Glomerular visceral epithelial cell (primary cell): ENCODE measurements around the gene AFAP1.

Source experiments
- DNase-seq: peaks from one replicate; pipeline ENCODE4 v3.0.0-alpha.2; 2016; ENCODE audit errors: extremely low spot score

Gene AFAP1

DNA sequence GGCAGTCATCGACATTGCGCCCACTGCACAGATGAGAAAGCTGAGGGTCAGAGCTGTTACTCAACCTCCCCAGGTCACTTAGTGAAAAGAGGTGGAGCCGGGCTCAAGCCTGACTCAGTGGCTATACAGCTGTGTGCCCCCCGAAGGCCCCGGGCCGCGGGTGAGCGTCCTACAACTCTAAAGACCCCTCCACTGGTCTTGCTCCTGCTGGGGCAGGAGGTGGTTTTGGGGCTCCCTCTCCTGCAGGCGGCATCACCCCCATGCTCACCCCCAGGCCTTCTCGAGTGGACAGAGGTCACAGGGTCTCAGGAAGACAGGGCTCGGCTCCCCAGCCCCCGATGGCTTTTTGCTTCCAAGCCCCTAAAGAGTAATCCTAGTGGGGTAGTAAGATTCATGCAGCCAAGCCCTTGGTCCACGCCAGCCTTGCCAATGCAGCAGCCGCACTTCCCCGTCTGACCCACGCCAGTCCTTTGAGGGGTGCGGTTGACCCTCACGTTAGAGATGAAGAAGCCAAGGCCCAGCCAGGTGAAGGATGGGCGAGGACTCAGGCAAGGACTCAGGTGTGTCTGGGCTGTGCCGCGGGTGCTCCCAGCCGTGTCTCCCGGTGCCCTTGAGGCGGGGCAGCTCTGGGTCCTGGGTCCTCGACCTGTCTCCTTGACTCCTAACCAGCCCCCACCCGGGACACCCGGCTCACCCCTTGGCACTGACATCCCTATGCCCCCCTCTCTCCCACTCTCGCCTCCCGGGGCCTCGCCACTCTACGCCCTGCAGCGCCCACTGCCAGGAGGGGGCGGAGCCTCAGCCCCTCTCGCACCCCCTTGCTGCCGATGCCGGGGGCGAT lies 200.4 kb downstream of the AFAP1 start:
- no peak for DNase-seq

DNA sequence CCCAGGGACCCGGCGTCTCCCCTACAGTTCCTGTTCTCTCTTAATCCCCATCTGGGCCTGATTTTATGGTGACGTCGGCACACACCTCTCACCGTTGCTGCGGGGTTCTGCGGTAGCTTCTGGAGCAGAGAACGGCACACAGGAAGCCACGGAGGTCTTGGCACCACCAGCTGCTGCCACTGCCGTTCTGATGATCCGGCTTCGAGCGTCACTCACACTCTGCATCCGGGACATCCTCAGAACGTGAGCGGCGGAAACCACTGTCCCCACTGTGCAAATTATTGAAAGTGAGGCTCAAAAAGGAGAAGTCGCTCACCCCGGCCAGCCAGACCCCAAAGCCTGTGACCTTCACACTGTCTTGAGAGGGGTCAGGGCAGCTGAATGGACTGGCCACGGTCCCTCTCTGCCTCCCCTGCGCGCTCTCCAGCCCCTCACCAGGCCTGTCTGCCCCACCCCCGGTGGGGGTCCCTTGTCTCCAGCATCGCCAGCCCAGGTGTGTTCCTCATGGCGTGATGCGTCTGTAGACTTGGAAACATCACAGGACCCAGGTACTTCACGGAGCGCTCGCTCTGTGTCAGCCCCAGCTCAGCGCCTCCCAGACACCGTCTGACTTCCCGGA lies 201.1 kb downstream of the AFAP1 start:
- no peak for DNase-seq

DNA sequence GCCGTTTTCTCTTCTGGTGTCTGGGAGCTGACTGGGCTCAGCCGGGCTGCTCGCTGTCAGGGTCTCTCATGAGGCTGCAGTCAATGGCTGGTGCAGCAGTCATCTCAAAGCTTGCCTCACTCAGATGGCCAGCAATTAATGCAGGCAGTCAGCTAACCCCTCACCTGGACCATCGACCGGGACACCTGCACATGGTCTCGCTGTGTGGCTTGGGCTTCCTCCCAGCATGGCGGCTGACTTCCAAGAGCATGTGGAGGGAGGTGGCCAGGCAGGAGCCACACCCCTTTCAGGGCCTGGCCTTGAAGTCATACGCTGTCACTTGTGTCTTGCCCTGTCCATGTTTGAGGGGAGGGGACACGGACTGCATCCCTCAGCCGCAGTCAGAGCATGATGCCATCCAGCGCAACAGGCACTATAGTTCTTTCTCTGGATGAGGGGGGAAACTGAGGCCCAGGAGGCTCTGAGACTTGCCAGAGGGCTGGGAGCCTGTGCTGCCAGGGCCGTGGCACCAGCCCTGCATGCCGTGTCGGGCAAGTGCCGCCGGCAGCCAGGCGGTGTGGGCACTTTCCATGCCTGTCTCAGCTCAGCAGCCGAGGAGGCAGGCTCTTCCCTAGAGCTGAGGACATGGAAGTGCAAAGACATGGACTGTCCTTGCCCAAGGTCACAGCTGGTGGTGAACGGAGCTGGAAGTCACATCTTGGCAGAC lies 201.8 kb downstream of the AFAP1 start:
- no peak for DNase-seq

DNA sequence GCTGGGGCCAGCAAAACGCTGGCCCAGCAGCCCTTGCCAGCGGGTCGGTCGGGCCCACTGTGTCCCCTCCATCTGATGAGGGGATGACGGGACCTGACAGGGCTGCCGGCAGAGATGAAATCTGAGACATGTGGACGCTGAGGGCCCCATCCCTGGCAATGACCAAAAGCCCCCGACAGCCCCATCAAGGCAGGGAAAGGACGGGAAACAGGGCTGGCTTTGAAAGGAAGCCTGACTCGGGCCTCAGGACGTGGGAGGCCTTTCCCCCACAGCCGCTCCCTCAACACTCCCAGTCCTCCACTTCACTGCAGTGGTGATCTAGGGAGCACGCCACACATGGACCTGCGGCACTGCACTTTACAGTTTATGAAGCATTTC lies 202.4 kb downstream of the AFAP1 start:
- DNase-seq = no peak

DNA sequence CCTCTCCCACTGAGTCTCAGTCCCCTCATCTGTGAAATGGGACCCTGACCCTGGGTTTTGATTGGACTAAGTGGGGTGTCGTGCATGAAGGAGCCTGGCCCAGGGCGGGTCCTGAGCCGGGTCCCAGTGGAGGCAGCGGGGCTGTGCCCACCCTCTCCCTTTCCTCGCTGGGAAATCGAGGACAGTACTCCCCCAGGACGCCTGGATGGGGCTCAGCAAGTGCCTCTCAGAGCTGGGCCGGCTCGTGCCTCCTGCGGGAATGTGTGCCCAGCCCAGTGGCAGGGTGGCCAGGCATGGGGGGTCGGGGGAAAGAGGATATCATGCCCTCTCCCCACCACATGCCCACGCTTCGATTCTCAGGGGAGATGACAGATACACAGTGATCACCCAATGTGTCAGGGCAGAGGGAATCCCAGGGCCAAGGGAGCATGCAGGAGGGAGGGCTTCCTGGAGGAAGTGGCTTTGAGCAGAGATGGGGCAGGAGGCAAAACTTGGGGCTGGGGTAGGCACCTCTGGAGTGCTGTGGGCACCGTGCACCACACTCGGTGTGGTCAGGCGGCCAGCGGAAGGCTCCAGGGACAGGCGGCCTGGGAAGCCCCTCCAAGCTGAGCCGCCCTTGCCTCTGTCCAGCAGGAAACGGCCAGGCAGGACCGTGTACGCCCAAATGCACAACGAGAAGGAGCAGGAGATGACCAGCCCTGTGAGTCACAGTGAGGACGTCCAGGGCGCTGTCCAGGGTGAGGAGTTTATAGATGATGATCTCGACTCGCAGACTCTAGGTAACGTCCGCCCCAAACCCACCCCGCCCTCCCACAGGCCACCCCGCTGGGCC lies 203.0 kb downstream of the AFAP1 start:
- DNase-seq = peak; percentile 30

DNA sequence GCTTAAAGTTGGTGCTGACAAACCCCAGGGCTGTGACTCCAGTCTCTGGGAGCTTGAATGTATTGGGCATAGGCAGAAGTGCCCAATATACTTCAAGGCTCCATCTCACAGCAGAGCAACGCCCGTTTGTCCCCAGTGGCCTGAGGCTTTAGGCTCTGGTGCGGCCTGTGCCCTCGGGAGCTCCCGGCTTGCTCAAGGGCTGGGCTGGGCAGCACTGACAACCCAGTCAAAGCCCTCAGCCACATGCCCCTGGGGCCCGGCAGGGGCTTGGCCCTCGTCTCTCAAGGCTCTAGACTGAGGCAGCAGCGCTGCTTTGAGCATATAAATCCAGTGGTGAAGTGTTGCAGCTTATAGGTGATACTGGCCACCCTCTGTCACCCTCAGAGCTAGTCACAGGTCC lies 203.7 kb downstream of the AFAP1 start:
- DNase-seq = no peak

DNA sequence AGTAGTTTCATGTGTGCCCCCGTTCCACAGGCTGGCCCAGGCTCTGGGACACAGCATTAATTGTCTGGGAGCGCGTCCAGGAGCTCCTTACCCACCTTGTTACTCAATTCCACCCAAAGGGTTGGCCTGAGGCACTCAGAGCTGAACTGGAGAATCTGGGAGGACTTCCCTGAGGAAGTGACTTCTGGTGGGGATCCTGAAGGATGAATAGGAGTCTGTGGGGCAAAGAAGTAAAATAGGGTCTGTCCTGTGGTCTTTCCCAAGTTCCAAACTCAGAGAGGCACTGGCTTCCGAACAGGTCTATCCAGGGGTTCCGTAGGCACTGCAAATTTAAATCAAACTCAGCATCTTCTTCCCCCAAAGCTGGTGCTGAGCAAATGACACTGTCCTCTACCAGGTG lies 204.3 kb downstream of the AFAP1 start:
- no peak for DNase-seq

DNA sequence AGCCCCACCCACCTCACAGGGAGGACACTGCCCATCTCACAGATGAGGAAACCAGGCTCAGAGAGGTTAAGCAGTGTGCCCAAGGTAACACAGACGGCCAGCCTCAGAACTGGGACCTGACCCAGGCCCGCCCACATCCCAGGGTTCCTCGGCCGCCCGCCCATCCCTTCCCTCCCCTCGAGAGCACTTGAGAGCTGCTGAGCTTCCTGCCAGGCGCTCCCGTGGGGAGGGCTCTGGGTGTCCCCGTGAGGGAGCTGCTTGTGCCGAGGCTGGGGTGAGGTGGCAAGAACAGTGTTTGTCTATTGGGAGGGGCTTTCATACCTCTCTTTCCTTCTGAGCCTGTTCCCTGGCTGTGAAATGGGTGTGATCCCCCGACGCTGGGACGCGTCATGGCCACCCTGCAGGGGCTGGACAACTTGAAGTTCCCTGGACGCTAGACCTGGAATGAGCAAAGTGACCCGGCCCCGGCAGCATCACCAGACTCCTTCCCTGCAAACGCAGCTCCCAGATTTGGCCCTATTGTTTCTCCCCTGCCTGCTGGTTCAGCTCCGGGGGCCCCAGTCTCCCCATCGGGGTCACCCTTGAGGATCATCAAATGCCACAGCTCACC lies 204.9 kb downstream of the AFAP1 start:
- DNase-seq = no peak

DNA sequence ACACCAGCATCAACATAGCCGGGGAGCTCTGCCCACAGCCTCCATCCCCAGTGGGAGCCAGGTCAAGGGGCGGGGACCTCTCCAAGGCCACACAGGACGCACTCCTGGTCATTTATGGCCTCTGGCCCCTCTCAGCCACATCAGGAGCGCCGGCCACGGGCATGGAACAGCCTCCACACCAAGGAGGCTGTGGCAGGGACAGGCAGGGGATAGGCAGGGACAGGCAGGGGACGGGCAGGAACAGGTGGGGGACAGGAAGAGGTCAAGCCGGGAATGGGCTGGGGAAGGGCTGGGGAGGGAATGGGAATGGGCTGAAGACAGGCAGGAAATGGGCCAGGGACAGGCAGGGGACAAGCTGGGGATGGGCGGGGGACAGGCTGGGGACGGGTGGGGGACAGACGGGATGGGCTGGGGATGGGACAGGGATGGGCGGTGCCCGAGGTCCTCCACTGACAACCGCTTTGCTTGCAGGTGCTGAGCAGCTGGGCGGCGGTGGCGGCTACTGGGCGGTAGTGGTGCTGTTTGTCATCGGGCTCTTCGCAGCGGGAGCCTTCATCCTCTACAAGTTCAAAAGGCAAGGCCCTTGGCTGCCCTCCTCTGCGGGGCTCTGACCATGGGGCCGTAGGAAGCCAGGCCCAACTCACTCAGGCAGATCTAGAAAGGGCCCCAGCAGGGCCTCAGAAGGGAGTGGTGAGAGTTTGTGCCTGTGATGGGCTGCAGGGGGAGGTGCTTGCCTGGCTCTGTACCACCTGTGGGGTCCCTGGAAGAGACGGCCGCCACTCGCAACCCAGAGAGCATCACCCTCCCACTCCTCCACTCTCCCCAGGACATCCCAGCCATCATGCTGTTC lies 205.6 kb downstream of the AFAP1 start:
- no peak for DNase-seq

DNA sequence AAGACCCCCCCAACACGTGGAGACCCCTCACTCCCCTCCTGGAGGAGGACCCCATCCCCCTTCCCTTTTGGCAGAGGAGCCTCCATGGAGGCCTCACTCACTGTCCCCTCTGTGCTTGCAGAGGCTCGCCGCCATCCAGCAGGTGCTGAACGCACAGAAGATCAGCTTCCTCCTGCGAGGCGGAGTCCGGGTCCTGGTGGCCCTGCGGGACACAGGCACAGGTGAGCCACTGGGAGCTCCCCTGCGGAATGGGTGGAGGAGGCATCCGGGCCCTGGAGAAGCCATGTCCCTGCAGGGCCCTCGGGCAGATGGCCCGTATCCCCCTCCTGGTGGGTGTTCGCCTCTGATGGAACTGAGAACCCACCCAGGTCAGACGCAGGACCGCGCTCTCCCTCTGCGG lies 206.5 kb downstream of the AFAP1 start:
- DNase-seq = no peak

DNA sequence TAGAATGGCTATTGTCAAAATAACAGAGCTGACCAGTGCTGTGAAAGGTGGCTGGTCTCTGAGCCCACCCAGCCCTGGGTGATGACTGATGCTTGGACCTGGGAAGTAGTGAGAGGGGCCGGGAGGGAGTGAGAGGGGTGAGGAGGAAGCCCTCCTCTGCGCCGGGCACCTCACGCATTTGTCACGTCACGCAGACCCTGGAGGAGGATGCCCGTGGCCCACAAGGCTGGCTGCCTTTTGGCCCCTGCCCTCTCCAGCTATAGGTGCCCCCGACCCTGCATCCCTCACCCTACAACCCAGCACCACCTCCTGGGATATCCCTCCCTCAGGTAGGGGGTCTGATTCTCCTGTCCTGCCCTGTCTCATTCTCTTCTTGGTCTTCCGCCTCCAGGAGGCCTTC lies 207.4 kb downstream of the AFAP1 start:
- no peak for DNase-seq

DNA sequence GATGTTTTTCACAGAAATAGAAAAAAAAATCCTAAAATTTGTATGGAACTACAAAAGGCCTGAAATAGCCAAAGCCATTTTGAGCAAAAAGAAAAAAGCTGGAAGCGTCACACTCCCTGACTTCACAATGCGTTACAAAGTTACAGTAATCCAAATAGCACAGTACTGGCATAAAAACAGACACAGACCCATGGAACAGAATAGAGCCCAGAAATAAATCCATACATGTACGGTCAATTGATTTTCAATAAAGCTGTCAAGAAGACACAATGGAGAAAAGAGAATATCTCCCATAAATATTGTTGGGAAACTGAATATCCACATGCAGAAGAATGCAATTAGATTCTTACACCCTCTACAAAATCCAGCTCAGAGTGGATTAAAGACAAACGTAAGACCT lies 208.2 kb downstream of the AFAP1 start:
- DNase-seq = no peak

DNA sequence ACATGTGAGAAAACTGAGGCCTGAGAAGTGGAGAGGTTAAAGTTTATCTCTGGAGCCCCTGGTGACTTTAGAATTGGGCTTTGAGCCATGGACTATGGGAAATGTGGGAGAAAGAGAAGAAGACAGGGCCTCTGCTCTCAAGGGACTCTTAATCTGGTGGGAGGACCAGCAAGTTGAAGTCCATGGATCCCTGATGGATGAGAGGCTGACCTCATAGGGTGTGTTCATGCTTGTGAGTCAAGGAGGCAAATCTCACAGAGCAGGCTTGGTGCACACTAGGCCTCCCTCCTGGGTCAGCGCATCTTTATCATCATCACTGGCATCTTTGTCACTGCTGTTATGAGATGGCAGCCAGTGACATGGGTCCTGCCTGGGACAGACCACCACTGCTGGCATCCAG lies 211.9 kb downstream of the AFAP1 start:
- no peak for DNase-seq

DNA sequence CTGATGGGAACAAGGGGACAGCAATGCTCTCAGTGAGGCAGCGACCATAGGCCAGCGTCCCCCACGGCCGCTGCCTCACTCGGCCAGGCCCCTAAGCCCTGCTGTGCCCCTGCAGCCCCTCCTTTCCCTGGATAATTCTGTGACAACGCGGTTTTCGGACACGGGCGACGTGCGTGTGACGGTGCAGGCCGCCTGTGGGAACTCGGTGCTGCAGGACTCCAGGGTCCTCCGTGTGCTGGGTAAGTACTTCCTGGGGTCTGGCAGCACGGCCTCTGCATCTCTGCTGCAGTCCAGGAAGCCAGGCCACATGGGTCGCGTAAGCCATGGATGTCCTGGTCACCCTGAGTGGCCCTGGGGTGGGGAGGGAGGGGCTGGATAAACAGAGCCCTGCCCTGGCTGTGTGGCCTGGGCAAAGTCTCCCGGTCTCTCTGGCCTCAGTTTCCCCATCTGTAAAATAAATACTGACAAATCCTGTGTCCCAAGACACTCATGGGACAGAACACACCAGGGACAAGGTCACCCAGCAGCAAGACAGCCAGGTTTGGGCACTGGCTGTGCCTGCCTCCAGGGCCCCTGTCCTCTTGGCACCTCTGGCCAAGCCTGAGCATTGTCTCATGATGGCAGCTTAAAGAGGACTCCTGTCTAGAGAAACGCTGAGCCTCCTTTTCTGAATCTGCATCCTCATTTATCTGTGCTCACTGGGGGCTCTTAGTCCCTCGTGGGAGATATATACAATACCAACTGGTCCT lies 212.8 kb downstream of the AFAP1 start:
- no peak for DNase-seq

DNA sequence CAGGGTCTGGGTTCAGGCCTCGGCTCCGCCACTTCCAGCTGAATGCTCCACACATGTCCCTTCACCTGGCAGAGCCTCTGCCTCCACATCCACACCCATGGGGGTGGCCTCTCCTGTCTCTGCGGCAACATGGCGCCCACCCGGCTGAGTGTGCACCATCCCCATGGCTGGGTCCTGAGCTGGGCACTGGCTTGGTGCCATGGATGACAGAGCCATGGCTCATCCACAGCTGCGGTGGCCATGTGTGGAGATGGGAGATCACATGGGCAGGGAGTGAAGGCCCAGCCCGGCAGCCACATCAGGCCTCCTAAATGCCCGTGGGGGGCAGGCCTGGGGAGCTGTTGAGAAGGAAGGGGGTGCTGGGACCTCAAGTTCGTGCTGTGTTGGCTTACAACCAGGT lies 213.7 kb downstream of the AFAP1 start:
- DNase-seq = peak; percentile 62

DNA sequence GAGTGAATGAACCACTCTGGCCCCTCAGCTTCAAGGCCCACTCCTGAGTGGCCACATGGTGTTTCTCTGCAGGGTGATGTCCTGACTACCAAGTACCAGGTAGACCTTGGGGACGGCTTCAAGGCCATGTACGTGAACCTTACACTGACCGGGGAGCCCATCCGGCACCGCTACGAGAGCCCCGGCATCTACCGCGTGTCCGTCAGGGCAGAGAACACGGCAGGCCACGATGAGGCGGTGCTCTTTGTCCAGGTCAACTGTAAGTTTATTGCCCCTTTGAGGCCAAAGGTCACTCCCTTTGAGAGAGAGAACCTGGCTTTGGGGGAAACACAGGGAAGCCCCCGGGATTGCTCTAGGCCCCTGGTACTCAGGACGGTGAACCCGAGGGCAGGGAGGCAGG lies 216.0 kb downstream of the AFAP1 start:
- no peak for DNase-seq

DNA sequence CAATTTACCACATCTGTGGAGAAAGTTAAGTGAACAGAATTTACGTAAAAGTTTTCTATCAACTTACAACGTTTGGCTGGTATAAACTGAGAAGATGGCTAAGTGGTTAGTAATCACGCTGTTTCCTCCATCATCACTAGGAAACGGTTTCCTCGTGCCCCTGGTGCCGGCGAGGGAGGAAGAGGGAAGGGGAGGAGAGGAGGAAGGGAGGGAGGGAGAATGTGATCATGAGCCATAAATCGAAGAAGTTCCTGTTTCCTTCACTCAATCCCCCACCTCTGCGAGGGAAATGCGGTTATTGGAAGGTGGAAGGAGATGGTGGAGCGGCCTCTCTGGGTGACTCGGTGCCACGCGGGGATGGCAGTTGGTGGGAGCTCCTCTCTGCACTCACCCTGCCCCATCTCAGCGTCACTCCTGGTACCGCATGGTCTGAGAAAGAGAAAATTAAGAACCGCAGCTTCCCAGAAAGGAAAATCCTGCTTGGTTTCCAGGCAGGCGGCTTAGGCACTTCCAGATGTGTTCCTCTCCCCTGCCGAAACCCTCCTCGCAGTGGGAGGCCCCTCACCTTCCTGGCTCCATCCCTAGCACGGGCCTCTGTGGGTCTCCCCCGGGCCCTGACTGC lies 216.8 kb downstream of the AFAP1 start:
- no peak for DNase-seq

DNA sequence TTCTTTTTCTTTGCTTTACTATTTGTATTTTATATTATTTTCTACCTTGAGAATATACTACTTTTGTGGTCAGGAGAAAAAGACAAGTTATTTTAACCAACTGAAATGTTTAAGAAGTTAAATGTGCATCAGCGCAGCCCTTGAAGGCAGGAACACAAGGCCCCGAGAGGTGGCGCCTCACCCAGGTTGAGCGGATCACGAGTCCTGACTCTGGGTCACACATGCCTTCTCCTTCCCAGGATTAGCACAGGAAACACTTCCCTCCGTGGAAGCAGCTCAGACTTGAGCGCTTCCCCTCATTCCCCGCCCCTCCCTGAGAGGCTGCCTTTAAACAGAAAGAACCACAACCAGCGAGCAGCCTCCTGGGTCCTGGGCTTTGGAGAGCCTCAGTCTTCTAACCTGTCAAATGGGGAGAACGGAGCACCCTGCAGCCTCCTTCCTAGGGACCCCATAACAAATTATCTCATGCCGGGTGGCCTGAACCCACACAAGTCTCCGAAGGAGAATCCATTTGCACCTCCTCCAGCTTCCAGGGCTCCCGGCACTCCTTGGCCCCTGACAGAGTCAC lies 217.6 kb downstream of the AFAP1 start:
- DNase-seq = no peak
